Coronary artery (tissue), 2 donors: ENCODE data around the gene LRP8.

Source experiments
- DNase-seq: peaks from one replicate; pipeline ENCODE4 v3.0.0-alpha.2; 2017; ENCODE audit warnings: low spot score
- H3K27ac ChIP-seq, 2 donors: fragments of 200-600 bp; sonication (generic); one replicate each; pipeline ENCODE4 v1.5.1; 2016 to 2019
- H3K4me3 ChIP-seq: fragments of 200-600 bp; sonication (generic); 2 replicates; pipeline ENCODE4 v1.5.1; 2016; ENCODE audit warnings: mild to moderate bottlenecking, moderate library complexity
- CTCF ChIP-seq: fragments of 200-600 bp; sonication (generic); IDR thresholded peaks from one replicate; pipeline ENCODE4 v1.5.1; 2019; ENCODE audit warnings: antibody characterized with exemption

The LRP8 gene

GRCh38 chr1:53272349-53272748, 55.5 kb downstream of the LRP8 start:
- Histone ChIP-seq H3K4me3 (no peak overlapping the region), H3K27ac (no peak overlapping the region)
- no peak for TF ChIP-seq CTCF
- no peak for DNase-seq

GRCh38 chr1:53271446-53272090, 56.3 kb downstream of the LRP8 start:
- DNase-seq, result no peak
- no peak for TF ChIP-seq CTCF
- Histone ChIP-seq H3K4me3 (no peak overlapping the region), H3K27ac (no peak overlapping the region)

- no peak for TF ChIP-seq CTCF
- no peak for DNase-seq
- Histone ChIP-seq H3K4me3 (no peak overlapping the region), H3K27ac (no peak overlapping the region)
Observed at GRCh38 chr1:53270873-53271272, 57.0 kb downstream of the LRP8 start.

DNA sequence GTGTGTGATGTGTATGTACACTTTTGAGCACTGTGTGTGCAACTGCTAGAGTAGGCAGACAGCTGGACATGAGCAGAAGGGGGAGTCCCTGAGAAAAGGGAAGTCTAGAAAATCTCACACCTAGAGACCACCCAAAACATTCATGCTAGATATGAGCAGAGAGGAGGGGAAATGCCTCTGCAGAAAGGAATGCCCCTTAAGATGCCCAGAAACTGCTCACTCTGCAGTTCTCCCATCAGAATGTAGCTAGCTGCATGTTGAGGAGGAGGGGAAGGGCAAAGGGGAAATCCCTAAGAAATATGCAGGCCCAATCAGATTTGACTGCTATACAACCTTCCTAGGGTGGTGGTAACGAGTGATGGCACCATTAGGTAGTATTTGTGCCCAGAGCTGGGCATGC, 57.8 kb downstream of the LRP8 start:
- Histone ChIP-seq H3K4me3 (no peak overlapping the region), H3K27ac (no peak overlapping the region)
- TF ChIP-seq CTCF, result no peak
- no peak for DNase-seq

DNA sequence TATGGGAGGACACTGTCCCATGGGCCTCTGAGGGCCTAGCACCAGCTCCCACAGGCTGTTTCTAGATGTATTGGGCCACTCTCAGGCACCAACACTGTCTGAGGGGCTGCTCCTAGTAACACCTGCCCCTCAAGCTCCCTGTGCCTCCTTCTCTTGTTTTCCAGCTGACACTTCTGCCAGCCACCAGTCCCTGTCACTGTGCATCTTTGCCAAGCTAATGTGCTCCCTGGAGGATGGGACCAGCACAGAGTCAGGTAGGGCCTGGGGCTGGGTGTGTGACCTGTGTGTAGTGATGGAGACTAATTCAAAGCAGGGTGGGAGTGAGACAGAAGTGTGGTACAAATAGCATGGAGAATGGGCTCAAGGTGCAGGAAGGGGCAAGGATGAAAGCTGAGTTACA, 60.1 kb downstream of the LRP8 start:
- no peak for TF ChIP-seq CTCF
- no peak overlapping the region for H3K4me3 ChIP-seq
- peak; percentile 58 for DNase-seq

GRCh38 chr1:53266038-53266437, 61.8 kb downstream of the LRP8 start:
- Histone ChIP-seq H3K4me3 (no peak overlapping the region), H3K27ac (no peak overlapping the region)
- no peak for TF ChIP-seq CTCF
- DNase-seq, result no peak

More for the DNA sequence above, 60.1 kb downstream of the LRP8 start:
- no peak overlapping the region for H3K27ac ChIP-seq

GRCh38 chr1:53265581-53265980, 62.3 kb downstream of the LRP8 start:
- TF ChIP-seq CTCF, result no peak
- H3K4me3 ChIP-seq, result no peak overlapping the region
- DNase-seq, result no peak
- H3K27ac ChIP-seq, result no peak overlapping the region
